IPS-15b (cell line): ENCODE data around the gene SH3RF2.
"Not testable (repeated sequence)": the region's sequence is repeated elsewhere in the genome, so short reads cannot be mapped to it uniquely, and the experiment has no call there.

Experiments
- H3K27me3 ChIP-seq: one replicate; pipeline ENCODE4 v1.6.1; 2013; ENCODE audit warnings: low read length; ENCODE audit not compliant: control insufficient read depth, insufficient read depth
- H3K36me3 ChIP-seq: one replicate; pipeline ENCODE4 v1.6.1; 2013; ENCODE audit warnings: low read length; ENCODE audit not compliant: control insufficient read depth, insufficient read depth
- H3K4me1 ChIP-seq: one replicate; pipeline ENCODE4 v1.6.1; 2013; ENCODE audit warnings: mild to moderate bottlenecking, low read length; ENCODE audit not compliant: control insufficient read depth, insufficient read depth
- H3K4me3 ChIP-seq: one replicate; pipeline ENCODE4 v1.5.1; 2013; ENCODE audit warnings: low read depth, low read length
- H3K9ac ChIP-seq: one replicate; pipeline ENCODE4 v1.6.1; 2013; ENCODE audit warnings: low read depth, mild to moderate bottlenecking, low read length
- H3K9me3 ChIP-seq: one replicate; pipeline ENCODE4 v1.6.1; 2013; ENCODE audit warnings: mild to moderate bottlenecking, low read length; ENCODE audit not compliant: control insufficient read depth, insufficient read depth

SH3RF2 gene

GRCh38 chr5:145982572-145983318 is 46.4 kb downstream of the SH3RF2 start:
- H3K36me3 ChIP-seq: no peaks in the 10 kb centered on the region
- H3K9me3 ChIP-seq: no peaks in the 10 kb centered on the region
- H3K9ac ChIP-seq: no peak overlapping the region
- peaks cover 2% of the 10 kb centered on the region for H3K4me1 ChIP-seq
- no peaks in the 10 kb centered on the region for H3K27me3 ChIP-seq
- no peak overlapping the region for H3K4me3 ChIP-seq

GRCh38 chr5:145983446-145983845 is 47.1 kb downstream of the SH3RF2 start:
- Histone ChIP-seq H3K4me1 (peaks cover 2% of the 10 kb centered on the region), H3K9ac (no peak overlapping the region), H3K27me3 (no peaks in the 10 kb centered on the region), H3K9me3 (no peaks in the 10 kb centered on the region), H3K36me3 (no peaks in the 10 kb centered on the region), H3K4me3 (no peak overlapping the region)

GRCh38 chr5:145984072-145984471 is 47.7 kb downstream of the SH3RF2 start:
- H3K4me3 ChIP-seq: no peak overlapping the region
- H3K9me3 ChIP-seq: no peaks in the 10 kb centered on the region
- H3K27me3 ChIP-seq: no peaks in the 10 kb centered on the region
- H3K9ac ChIP-seq: no peak overlapping the region
- no peaks in the 10 kb centered on the region for H3K36me3 ChIP-seq
- peaks cover 2% of the 10 kb centered on the region for H3K4me1 ChIP-seq

- H3K27me3 ChIP-seq: no peaks in the 10 kb centered on the region
- H3K4me3 ChIP-seq: no peak overlapping the region
- no peak overlapping the region for H3K9ac ChIP-seq
- peaks cover under 1% of the 10 kb centered on the region for H3K9me3 ChIP-seq
- no peaks in the 10 kb centered on the region for H3K4me1 ChIP-seq
- H3K36me3 ChIP-seq: no peaks in the 10 kb centered on the region
Measured at GRCh38 chr5:145987856-145988255, 51.5 kb downstream of the SH3RF2 start.

GRCh38 chr5:145988993-145989392 is 52.6 kb downstream of the SH3RF2 start:
- Histone ChIP-seq H3K27me3 (no peaks in the 10 kb centered on the region), H3K9me3 (peaks cover 6% of the 10 kb centered on the region), H3K9ac (no peak overlapping the region), H3K4me1 (no peaks in the 10 kb centered on the region), H3K36me3 (no peaks in the 10 kb centered on the region), H3K4me3 (no peak overlapping the region)

- Histone ChIP-seq H3K9me3 (peaks cover 6% of the 10 kb centered on the region), H3K36me3 (no peaks in the 10 kb centered on the region), H3K4me1 (no peaks in the 10 kb centered on the region), H3K4me3 (no peak overlapping the region), H3K27me3 (no peaks in the 10 kb centered on the region), H3K9ac (no peak overlapping the region)
Measured at GRCh38 chr5:145989428-145989827, 53.0 kb downstream of the SH3RF2 start.

- no peak overlapping the region for H3K9ac ChIP-seq
- no peaks in the 10 kb centered on the region for H3K36me3 ChIP-seq
- H3K9me3 ChIP-seq: peaks cover 6% of the 10 kb centered on the region
- H3K27me3 ChIP-seq: no peaks in the 10 kb centered on the region
- no peaks in the 10 kb centered on the region for H3K4me1 ChIP-seq
- H3K4me3 ChIP-seq: no peak overlapping the region
Measured at GRCh38 chr5:145990170-145990569, 53.8 kb downstream of the SH3RF2 start.

GRCh38 chr5:145991044-145991575 is 54.7 kb downstream of the SH3RF2 start:
- Histone ChIP-seq H3K27me3 (no peaks in the 10 kb centered on the region), H3K4me3 (no peak overlapping the region), H3K4me1 (no peaks in the 10 kb centered on the region), H3K9ac (no peak overlapping the region), H3K36me3 (no peaks in the 10 kb centered on the region), H3K9me3 (peaks cover 6% of the 10 kb centered on the region)

- H3K4me1 ChIP-seq, H3K9ac ChIP-seq, H3K9me3 ChIP-seq, H3K36me3 ChIP-seq, H3K27me3 ChIP-seq, H3K4me3 ChIP-seq: not testable (repeated sequence)
Measured at GRCh38 chr5:145993538-145993937, 57.2 kb downstream of the SH3RF2 start.

- Histone ChIP-seq H3K9ac (no peak overlapping the region), H3K4me3 (no peak overlapping the region), H3K4me1 (no peaks in the 10 kb centered on the region), H3K9me3 (peaks cover 6% of the 10 kb centered on the region), H3K27me3 (no peaks in the 10 kb centered on the region), H3K36me3 (no peaks in the 10 kb centered on the region)
Measured at GRCh38 chr5:145996135-145996534, 59.8 kb downstream of the SH3RF2 start.

- Histone ChIP-seq H3K9me3 (no peaks in the 10 kb centered on the region), H3K36me3 (no peaks in the 10 kb centered on the region), H3K4me1 (no peaks in the 10 kb centered on the region), H3K27me3 (no peaks in the 10 kb centered on the region), H3K4me3 (no peak overlapping the region), H3K9ac (no peak overlapping the region)
Measured at GRCh38 chr5:145999208-145999607, 62.8 kb downstream of the SH3RF2 start.

GRCh38 chr5:146000072-146000471 is 63.7 kb downstream of the SH3RF2 start:
- Histone ChIP-seq H3K9ac (no peak overlapping the region), H3K36me3 (no peaks in the 10 kb centered on the region), H3K4me1 (no peaks in the 10 kb centered on the region), H3K4me3 (no peak overlapping the region), H3K27me3 (no peaks in the 10 kb centered on the region), H3K9me3 (no peaks in the 10 kb centered on the region)
